H1 (cell line): ENCODE data around the gene SP8. TPM values are rescaled to one million over a fixed set of nuclear protein-coding genes. Genes with fewer than 3 reads are reported as not detected.

Experiments
- CTCF ChIA-PET: fragments of 300-600 bp; sonication (Branson Sonifier 250); formaldehyde crosslinking; loops from one replicate; lab custom pipeline; 2021; ENCODE audit not compliant: partially characterized antibody; lab: Charles Lee
- POLR2A ChIA-PET: fragments of 300-600 bp; sonication (Branson Sonifier 250); formaldehyde crosslinking; loops from one replicate; lab custom pipeline; 2021; ENCODE audit warnings: inconsistent platforms; ENCODE audit not compliant: partially characterized antibody; lab: Charles Lee
- DNase-seq, 2 experiments: peaks; one replicate each; pipeline versions ENCODE4 v3.0.0 to v3.0.0-alpha.2; 2010 to 2022; ENCODE audit warnings: low spot score in 2 of 2, low read depth in 1 of 2, mixed read lengths in 1 of 2
- FAIRE-seq: peaks from 2 replicates; lab custom pipeline; 2011; peaks lifted over from hg19 to GRCh38; lab: Jason Lieb, UNC
- H2AFZ ChIP-seq: 2 replicates; pipeline ENCODE4 v1.8.1; 2012; ENCODE audit warnings: low read length, inconsistent platforms
- H2AK5ac ChIP-seq: 2 replicates; pipeline ENCODE4 v1.6.1; 2013; ENCODE audit warnings: low read depth, low read length
- H2BK120ac ChIP-seq: replicated peaks from 2 replicates; pipeline ENCODE3; 2013; ENCODE audit warnings: low read depth, low read length, inconsistent platforms
- H2BK12ac ChIP-seq: 2 replicates; pipeline ENCODE4 v1.6.1; 2013; ENCODE audit warnings: low read depth, low read length
- H2BK15ac ChIP-seq: 2 replicates; pipeline ENCODE4 v1.6.1; 2013; ENCODE audit warnings: low read length
- H2BK20ac ChIP-seq: 2 replicates; pipeline ENCODE4 v1.6.1; 2013; ENCODE audit warnings: low read length
- H2BK5ac ChIP-seq: 2 replicates; pipeline ENCODE4 v1.6.1; 2013; ENCODE audit warnings: low read depth, low read length
- H3K14ac ChIP-seq: 2 replicates; pipeline ENCODE4 v1.6.1; 2013; ENCODE audit warnings: inconsistent platforms; ENCODE audit not compliant: insufficient read length
- H3K18ac ChIP-seq: 2 replicates; pipeline ENCODE4 v1.6.1; 2013; ENCODE audit warnings: low read length; ENCODE audit errors: extremely low read depth
- H3K23ac ChIP-seq: 2 replicates; pipeline ENCODE4 v1.6.1; 2013; ENCODE audit warnings: inconsistent platforms; ENCODE audit not compliant: insufficient read length
- H3K23me2 ChIP-seq: 2 replicates; pipeline ENCODE4 v1.6.1; 2013; ENCODE audit warnings: low read depth, low read length
- H3K27ac ChIP-seq: 2 replicates; pipeline ENCODE4 v1.6.1; 2011; ENCODE audit warnings: low read depth, low read length, inconsistent platforms
- H3K27me3 ChIP-seq, 4 experiments: replicated peaks in 1 of 4; 1 replicate in 1 of 4; 2 replicates in 3 of 4; pipeline versions ENCODE4 v1.6.1 to v1.8.1; 2011 to 2013; ENCODE audit warnings: low read length in 3 of 4, mild to moderate bottlenecking in 3 of 4, inconsistent platforms in 2 of 4, mixed read lengths in 2 of 4, moderate library complexity in 1 of 4; ENCODE audit not compliant: control insufficient read depth in 3 of 4, insufficient read depth in 3 of 4; ENCODE audit errors: extremely low read depth in 1 of 4
- H3K36me3 ChIP-seq, 4 experiments: 2 replicates each; pipeline versions ENCODE4 v1.6.1 to v1.8.1; 2011 to 2013; ENCODE audit warnings: mild to moderate bottlenecking in 4 of 4, low read length in 3 of 4, moderate library complexity in 2 of 4, control low read depth in 1 of 4, inconsistent platforms in 1 of 4; ENCODE audit not compliant: insufficient read depth in 4 of 4, control insufficient read depth in 2 of 4
- H3K4ac ChIP-seq: replicated peaks from 2 replicates; pipeline ENCODE3; 2013; ENCODE audit warnings: low read length, low read depth, mixed read lengths, inconsistent platforms; ENCODE audit not compliant: insufficient read length
- H3K4me1 ChIP-seq, 4 experiments: replicated peaks in 1 of 4; 1 replicate in 1 of 4; 2 replicates in 3 of 4; pipeline versions ENCODE4 v1.6.1 to v1.8.1; 2011 to 2013; ENCODE audit warnings: low read length in 3 of 4, inconsistent platforms in 2 of 4, mixed read lengths in 1 of 4; ENCODE audit not compliant: insufficient read depth in 4 of 4, control insufficient read depth in 3 of 4
- H3K4me2 ChIP-seq, 2 experiments: 2 replicates each; pipeline versions ENCODE4 v1.6.1 to v1.8.1; 2011 to 2013; ENCODE audit warnings: low read depth in 2 of 2, low read length in 2 of 2, control low read depth in 1 of 2, inconsistent platforms in 1 of 2, mild to moderate bottlenecking in 1 of 2; ENCODE audit not compliant: insufficient read depth in 1 of 2
- H3K4me3 ChIP-seq, 4 experiments: fragments of 200-600, 300-600 bp in 1 of 4; sonication (generic), shearing (Covaris generic), sonication (Bioruptor Twin) in 1 of 4; 2 replicates each; pipeline versions ENCODE4 v1.5.1 to v1.8.1; 2011 to 2016; ENCODE audit warnings: low read length in 4 of 4, low read depth in 3 of 4, control low read depth in 2 of 4, inconsistent platforms in 2 of 4, mild to moderate bottlenecking in 2 of 4, mixed read lengths in 1 of 4, moderate library complexity in 1 of 4; ENCODE audit not compliant: insufficient read depth in 2 of 4; ENCODE audit errors: extremely low read depth in 1 of 4
- H3K56ac ChIP-seq: replicated peaks from 2 replicates; pipeline ENCODE3; 2013; ENCODE audit warnings: low read depth, mild to moderate bottlenecking, mixed read lengths, low read length, inconsistent platforms; ENCODE audit not compliant: insufficient read length
- H3K79me1 ChIP-seq: 2 replicates; pipeline ENCODE4 v1.6.1; 2013; ENCODE audit warnings: low read depth, low read length, control low read depth
- H3K79me2 ChIP-seq, 2 experiments: 2 replicates each; pipeline versions ENCODE4 v1.6.1 to v1.8.1; 2012 to 2013; ENCODE audit warnings: low read length in 2 of 2, mild to moderate bottlenecking in 2 of 2, inconsistent platforms in 1 of 2; ENCODE audit not compliant: insufficient read depth in 2 of 2, control insufficient read depth in 1 of 2
- H3K9ac ChIP-seq, 4 experiments: replicated peaks in 1 of 4; 1 replicate in 1 of 4; 2 replicates in 3 of 4; pipeline versions ENCODE4 v1.6.1 to v1.8.1; 2011 to 2013; ENCODE audit warnings: low read depth in 3 of 4, low read length in 3 of 4, control low read depth in 2 of 4, mild to moderate bottlenecking in 2 of 4, moderate library complexity in 2 of 4, inconsistent platforms in 1 of 4; ENCODE audit errors: extremely low read depth in 1 of 4
- H3K9me3 ChIP-seq, 2 experiments: 2 replicates each; pipeline versions ENCODE4 v1.6.1 to v1.8.1; 2012 to 2013; ENCODE audit warnings: mild to moderate bottlenecking in 2 of 2, moderate library complexity in 2 of 2, control low read depth in 1 of 2, inconsistent platforms in 1 of 2, low read depth in 1 of 2, low read length in 1 of 2, mixed read lengths in 1 of 2; ENCODE audit not compliant: insufficient read depth in 2 of 2
- H4K20me1 ChIP-seq, 2 experiments: replicated peaks in 1 of 2; 2 replicates each; pipeline versions ENCODE3 to v1.8.1; 2011 to 2013; ENCODE audit warnings: inconsistent platforms in 2 of 2, low read length in 2 of 2, mild to moderate bottlenecking in 1 of 2; ENCODE audit not compliant: insufficient read depth in 2 of 2, control insufficient read depth in 1 of 2
- H4K5ac ChIP-seq: 2 replicates; pipeline ENCODE4 v1.6.1; 2013; ENCODE audit warnings: low read length, low read depth, mixed read lengths, inconsistent platforms; ENCODE audit not compliant: insufficient read length
- H4K8ac ChIP-seq: 2 replicates; pipeline ENCODE4 v1.8.0; 2013; ENCODE audit warnings: mild to moderate bottlenecking, moderate library complexity, low read length, inconsistent platforms; ENCODE audit not compliant: insufficient read depth; ENCODE audit errors: extremely low read depth
- H4K91ac ChIP-seq: replicated peaks from 2 replicates; pipeline ENCODE3; 2013; ENCODE audit warnings: low read length, mixed read lengths, inconsistent platforms; ENCODE audit not compliant: insufficient read length
- BACH1 ChIP-seq: IDR thresholded peaks from 2 replicates; pipeline ENCODE4 v1.6.1; 2012; ENCODE audit warnings: low read length, improper control_type of control experiment
- NRF1 ChIP-seq: IDR thresholded peaks from 2 replicates; pipeline ENCODE4 v1.6.1; 2011; ENCODE audit warnings: mild to moderate bottlenecking, low read depth, low read length, improper control_type of control experiment
- RNF2 ChIP-seq: fragments of 200-900, 300-1000 bp; sonication (generic); IDR thresholded peaks from 2 replicates; pipeline ENCODE4 v1.7.1; 2016; ENCODE audit warnings: borderline replicate concordance, low read depth, mild to moderate bottlenecking, antibody characterized with exemption, low read length; ENCODE audit not compliant: poor library complexity, severe bottlenecking; ENCODE audit errors: missing control alignments
- SUZ12 ChIP-seq: fragments of 200-600 bp; sonication (generic); IDR thresholded peaks from 2 replicates; pipeline ENCODE4 v1.6.1; 2012; ENCODE audit warnings: mild to moderate bottlenecking, inconsistent platforms, low read length, moderate library complexity, mixed read lengths
- WGBS, 2 experiments: shearing (Covaris generic) in 1 of 2; methylation state at CpG; one replicate each; pipeline versions ENCODE4 v1.1.6 to v1.1.7; 2013 to 2015; ENCODE audit warnings: low lambda C conversion rate in 2 of 2, mixed read lengths in 2 of 2, inconsistent platforms in 1 of 2, low coverage in 1 of 2, missing lambda C conversion rate in 1 of 2; ENCODE audit not compliant: insufficient replicate concordance in 2 of 2, insufficient coverage in 1 of 2, insufficient read length in 1 of 2; ENCODE audit errors: extremely low coverage in 1 of 2, missing lambda C conversion rate in 1 of 2; 5-methylcytosine and 5-hydroxymethylcytosine counted together
- polyA plus RNA-seq, 7 experiments: library from polyadenylated mRNA; depleted of rRNA in 3 of 7; stranded (reverse) in 5 of 7; unstranded in 2 of 7; fragments of >200 nt in 5 of 7; fragments of 200-250 nt in 2 of 7; gene quantifications; 1 replicate in 5 of 7; 2 replicates in 1 of 7; 4 replicates in 1 of 7; pipeline versions ENCODE4 v1.2.1 to v1.2.3, GENCODE V29; 2011 to 2013; ENCODE audit warnings: missing spikeins in 2 of 7, mixed read lengths in 2 of 7
- total RNA-seq: library from RNA; stranded (reverse); fragmentation: NEBNext Ultra II Directional; extraction: Animal tissue kit (Norgen Biotek cat#: 25700); gene quantifications from 2 replicates; pipeline ENCODE4 v1.2.1, GENCODE V29; 2021

The SP8 gene
- total and polyA plus RNA-seq, 2 of the 8 experiments (the other 6 are each of a cell fraction or from before 2014, with no cell fraction given): 11.3 to 12.0 TPM

- Histone ChIP-seq H3K79me1 (no peaks in the 10 kb centered on the region), H2AK5ac (peak overlapping the region; percentile 11; the same call in 1 of the 2 replicates), H4K5ac (no peak overlapping the region), H3K36me3 (no peaks in the 10 kb centered on the region), H3K9me3 (no peaks in the 10 kb centered on the region), H3K9ac (no peak overlapping the region), H2BK12ac (peak overlapping the region; percentile 90), H2AFZ (no peak overlapping the region), H3K14ac (no peak overlapping the region), H3K18ac (peak overlapping the region; percentile 54; the same call in 1 of the 2 replicates), H3K4me1 (peaks cover 11 to 29% (median 14%) of the 10 kb centered on the region in 4 experiments), H4K91ac (peak overlapping the region; percentile 28), H3K4ac (no peak overlapping the region), H2BK20ac (peak overlapping the region; percentile 86; the same call in 1 of the 2 replicates), H3K27me3 (peaks cover 4 to 13% (median 12%) of the 10 kb centered on the region in 4 experiments), H3K4me2 (peak overlapping the region; percentile 64 to 91), H2BK5ac (no peak overlapping the region), H3K27ac (no peak overlapping the region), H4K20me1 (no peaks in the 10 kb centered on the region), H3K79me2 (peaks cover 0 to 14% of the 10 kb centered on the region in 2 experiments; a peak in 2 of 4 replicates), H3K23ac (no peak overlapping the region), H2BK120ac (no peak overlapping the region), H2BK15ac (no peak overlapping the region; the same call in 1 of the 2 replicates), H4K8ac (no peak overlapping the region), H3K56ac (no peak overlapping the region), H3K23me2 (peaks cover 17% of the 10 kb centered on the region), H3K4me3 (peak overlapping the region; percentile 21 to 62 (median 38); a peak in 6 of 8 replicates)
- CTCF ChIA-PET: interaction anchor here (0.6 to 4.4 kb wide), 22 partner anchors 9 to 989 kb away, joined by 3 to 31 read pairs (median 4); no protein-coding TSS in a partner anchor
- TF ChIP-seq SUZ12 (peak; percentile 44; the same call in 1 of the 2 replicates), NRF1 (no peak), BACH1 (no peak), RNF2 (peak; percentile 38)
- FAIRE-seq: no peak
- peak in 1 of 2 experiments; percentile 57 for DNase-seq
- POLR2A ChIA-PET: interaction anchor here (0.8 to 14.6 kb wide), 4 partner anchors 14 to 58 kb away, joined by 3 to 192 read pairs (median 4); partner anchors contain the start of gene SP8
- 11% methylated on average over 10 of the region's 10 CpGs; no CpG with 5 or more reads in 1 of the 2 experiments for WGBS, 2 experiments
These were observed 9.7 kb downstream of the SP8 start for GRCh38 chr7:20776942-20777341.
